KMS-11 (cell line): Measurements from ENCODE around the gene ADGRL1.

Experiments used
- H2AFZ ChIP-seq: fragments of 200-600 bp; sonication (generic); 2 replicates; pipeline ENCODE4 v1.6.1; 2016; ENCODE audit warnings: antibody characterized with exemption, mixed run types, low read depth
- H3K27ac ChIP-seq: fragments of 200-600 bp; sonication (generic); 2 replicates; pipeline ENCODE4 v1.6.1; 2016; ENCODE audit warnings: mild to moderate bottlenecking, mixed run types
- H3K27me3 ChIP-seq: fragments of 200-600 bp; sonication (generic); 2 replicates; pipeline ENCODE4 v1.6.1; 2017; ENCODE audit warnings: mild to moderate bottlenecking, low read depth, mixed run types, moderate library complexity; ENCODE audit not compliant: insufficient read depth
- H3K36me3 ChIP-seq: fragments of 200-600 bp; sonication (generic); 2 replicates; pipeline ENCODE4 v1.6.1; 2017; ENCODE audit warnings: mild to moderate bottlenecking, mixed run types; ENCODE audit not compliant: insufficient read depth
- H3K4me1 ChIP-seq: fragments of 200-600 bp; sonication (generic); 2 replicates; pipeline ENCODE4 v1.6.1; 2016; ENCODE audit warnings: mild to moderate bottlenecking, low read depth, mixed run types; ENCODE audit not compliant: poor library complexity, severe bottlenecking
- H3K4me2 ChIP-seq: fragments of 200-600 bp; sonication (generic); 2 replicates; pipeline ENCODE4 v1.7.0; 2016; ENCODE audit warnings: mild to moderate bottlenecking, mixed run types
- H3K4me3 ChIP-seq: fragments of 200-600 bp; sonication (generic); IDR thresholded peaks from 2 replicates; pipeline ENCODE4 v1.6.1; 2017; ENCODE audit warnings: low read depth, low read length, mixed read lengths; ENCODE audit not compliant: insufficient read depth
- H3K79me2 ChIP-seq: fragments of 200-600 bp; sonication (generic); 2 replicates; pipeline ENCODE4 v1.6.1; 2016; ENCODE audit warnings: low read depth, mixed run types; ENCODE audit not compliant: insufficient read depth
- H3K9ac ChIP-seq: fragments of 200-600 bp; sonication (generic); 2 replicates; pipeline ENCODE4 v1.6.1; 2016; ENCODE audit warnings: mild to moderate bottlenecking, mixed run types
- H4K20me1 ChIP-seq: fragments of 200-600 bp; sonication (generic); 2 replicates; pipeline ENCODE4 v1.6.1; 2016; ENCODE audit warnings: mild to moderate bottlenecking, mixed run types; ENCODE audit not compliant: insufficient read depth
- CTCF ChIP-seq: fragments of 200-600 bp; sonication (generic); conservative IDR thresholded peaks from 2 replicates; pipeline ENCODE4 v1.6.1; 2017; ENCODE audit warnings: low read depth, mild to moderate bottlenecking, antibody characterized with exemption, low read length, moderate library complexity, mixed read lengths

Gene ADGRL1

GRCh38 chr19:14162871-14163297, 43.1 kb downstream of the ADGRL1 start:
- Histone ChIP-seq H2AFZ (no peak overlapping the region), H3K4me1 (no peaks in the 10 kb centered on the region), H3K27me3 (no peaks in the 10 kb centered on the region), H3K27ac (no peak overlapping the region), H3K36me3 (no peaks in the 10 kb centered on the region), H3K9ac (no peak overlapping the region), H4K20me1 (no peaks in the 10 kb centered on the region), H3K4me3 (no peak overlapping the region), H3K79me2 (no peaks in the 10 kb centered on the region), H3K4me2 (no peak overlapping the region)
- TF ChIP-seq CTCF: no peak

- Histone ChIP-seq H4K20me1 (no peaks in the 10 kb centered on the region), H3K4me1 (no peaks in the 10 kb centered on the region), H3K9ac (no peak overlapping the region), H3K4me3 (no peak overlapping the region), H3K79me2 (no peaks in the 10 kb centered on the region), H3K4me2 (no peak overlapping the region), H2AFZ (no peak overlapping the region), H3K27me3 (no peaks in the 10 kb centered on the region), H3K36me3 (no peaks in the 10 kb centered on the region), H3K27ac (no peak overlapping the region)
- no peak for TF ChIP-seq CTCF
These were observed 44.7 kb downstream of the ADGRL1 start for GRCh38 chr19:14161305-14161704.

GRCh38 chr19:14160017-14160703, 45.8 kb downstream of the ADGRL1 start:
- H3K9ac ChIP-seq: no peak overlapping the region
- no peaks in the 10 kb centered on the region for H4K20me1 ChIP-seq
- no peak overlapping the region for H3K27ac ChIP-seq
- H3K4me1 ChIP-seq: no peaks in the 10 kb centered on the region
- no peak overlapping the region for H3K4me3 ChIP-seq
- no peak overlapping the region for H2AFZ ChIP-seq
- H3K36me3 ChIP-seq: no peaks in the 10 kb centered on the region
- H3K4me2 ChIP-seq: no peak overlapping the region
- no peaks in the 10 kb centered on the region for H3K27me3 ChIP-seq
- no peaks in the 10 kb centered on the region for H3K79me2 ChIP-seq
- TF ChIP-seq CTCF: no peak

GRCh38 chr19:14159059-14159458, 46.9 kb downstream of the ADGRL1 start:
- Histone ChIP-seq H2AFZ (no peak overlapping the region), H3K36me3 (no peaks in the 10 kb centered on the region), H3K4me3 (no peak overlapping the region), H3K4me1 (no peaks in the 10 kb centered on the region), H3K4me2 (no peak overlapping the region), H3K79me2 (no peaks in the 10 kb centered on the region), H4K20me1 (no peaks in the 10 kb centered on the region), H3K27ac (no peak overlapping the region), H3K27me3 (no peaks in the 10 kb centered on the region), H3K9ac (no peak overlapping the region)
- no peak for TF ChIP-seq CTCF
